ENCODE measurements around the gene RAET1G. TPM values are rescaled to one million over a fixed set of nuclear protein-coding genes. Genes with fewer than 3 reads are reported as not detected.

RAET1G gene
- total RNA-seq, 1 donor from 2014 or later: not detected

DNA sequence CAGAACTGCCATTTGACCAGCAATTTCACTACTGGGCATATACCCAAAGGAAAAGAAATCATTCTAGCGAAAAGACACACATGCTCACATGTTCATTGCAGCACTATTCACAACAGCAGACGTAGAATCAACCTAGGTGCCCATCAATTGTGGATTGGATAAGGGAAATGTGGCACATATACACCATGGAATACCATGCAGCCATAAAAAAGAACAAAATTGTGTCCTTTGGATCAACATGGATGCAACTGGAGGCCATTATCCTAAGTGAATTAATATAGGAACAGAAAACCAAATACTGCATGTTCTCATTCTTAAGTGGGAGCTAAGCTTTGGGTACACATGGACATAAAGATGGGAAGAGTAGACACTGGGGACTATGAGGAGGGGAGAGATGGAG lies 41.1 kb downstream of the RAET1G start:
- intact Hi-C loops (cut with micrococcal nuclease): no loop called here
- H3K27me3 Mint-ChIP-seq: peaks cover 47% of the 10 kb centered on the region
- no peaks in the 10 kb centered on the region for H3K36me3 Mint-ChIP-seq (ENCODE audit: low read depth)
- no peak overlapping the region for H3K27ac Mint-ChIP-seq
- no peaks in the 10 kb centered on the region for H3K4me1 Mint-ChIP-seq
- H3K4me3 Mint-ChIP-seq: no peak overlapping the region
- no peak for DNase-seq
- H3K9me3 Mint-ChIP-seq: no peaks in the 10 kb centered on the region

DNA sequence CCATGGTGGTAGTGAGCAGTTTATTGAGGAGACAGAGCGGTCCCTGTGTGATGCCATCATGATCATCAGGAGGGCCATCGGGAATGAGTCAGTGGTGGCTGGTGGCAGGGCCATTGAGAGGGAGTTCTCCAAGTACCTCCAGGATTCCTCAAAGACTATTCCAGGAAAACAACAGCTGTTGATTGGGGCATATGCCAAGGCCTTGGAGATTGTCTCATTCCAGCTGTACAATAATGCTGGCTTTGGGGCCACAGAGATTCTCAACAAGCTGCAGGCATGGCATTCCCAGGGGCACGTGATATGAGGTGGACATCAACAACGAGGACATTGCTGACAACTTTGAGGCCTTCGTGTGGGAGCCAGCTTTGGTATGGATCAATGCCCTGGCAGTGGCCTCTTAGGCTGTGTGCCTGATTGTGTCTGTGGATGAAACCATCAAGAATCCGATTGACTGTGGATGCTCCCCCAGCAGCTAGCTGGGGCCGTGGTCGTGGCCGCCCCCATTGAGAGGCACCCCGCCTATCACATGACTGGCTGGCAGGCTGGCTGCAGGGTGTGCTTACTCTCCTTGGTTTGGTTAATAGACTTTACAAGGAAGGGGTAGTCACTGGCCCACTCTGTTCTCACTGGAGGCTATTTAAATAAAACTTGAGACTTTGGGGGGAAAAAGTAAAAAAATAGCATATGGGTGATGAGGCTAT lies 41.7 kb downstream of the RAET1G start:
- Mint-ChIP-seq H3K36me3 (ENCODE audit: low read depth) (no peaks in the 10 kb centered on the region), H3K4me1 (no peaks in the 10 kb centered on the region), H3K27ac (no peak overlapping the region), H3K9me3 (no peaks in the 10 kb centered on the region), H3K27me3 (peaks cover 48% of the 10 kb centered on the region), H3K4me3 (no peak overlapping the region)
- intact Hi-C loops (cut with micrococcal nuclease): no loop called here
- no peak for DNase-seq

DNA sequence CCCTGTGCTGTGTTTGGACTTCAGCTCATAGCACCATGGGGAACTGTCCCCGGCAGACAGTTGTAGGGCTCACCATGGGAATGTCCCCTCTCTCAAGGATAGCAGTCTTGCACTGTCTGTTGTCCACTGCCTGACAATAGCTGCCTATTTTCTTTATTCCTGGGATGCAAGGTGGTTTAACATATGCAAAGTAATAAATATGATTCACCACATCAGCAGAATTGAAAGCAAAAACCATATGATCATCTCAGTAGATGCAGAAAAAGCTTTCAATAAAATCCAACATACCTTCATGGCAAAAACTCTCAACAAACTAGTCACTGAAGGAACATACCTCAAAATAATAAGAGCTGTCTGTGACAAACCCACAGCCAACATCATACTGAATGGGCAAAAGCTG lies 45.3 kb downstream of the RAET1G start:
- intact Hi-C loops (cut with micrococcal nuclease): no loop called here
- H3K4me1 Mint-ChIP-seq: no peaks in the 10 kb centered on the region

DNA sequence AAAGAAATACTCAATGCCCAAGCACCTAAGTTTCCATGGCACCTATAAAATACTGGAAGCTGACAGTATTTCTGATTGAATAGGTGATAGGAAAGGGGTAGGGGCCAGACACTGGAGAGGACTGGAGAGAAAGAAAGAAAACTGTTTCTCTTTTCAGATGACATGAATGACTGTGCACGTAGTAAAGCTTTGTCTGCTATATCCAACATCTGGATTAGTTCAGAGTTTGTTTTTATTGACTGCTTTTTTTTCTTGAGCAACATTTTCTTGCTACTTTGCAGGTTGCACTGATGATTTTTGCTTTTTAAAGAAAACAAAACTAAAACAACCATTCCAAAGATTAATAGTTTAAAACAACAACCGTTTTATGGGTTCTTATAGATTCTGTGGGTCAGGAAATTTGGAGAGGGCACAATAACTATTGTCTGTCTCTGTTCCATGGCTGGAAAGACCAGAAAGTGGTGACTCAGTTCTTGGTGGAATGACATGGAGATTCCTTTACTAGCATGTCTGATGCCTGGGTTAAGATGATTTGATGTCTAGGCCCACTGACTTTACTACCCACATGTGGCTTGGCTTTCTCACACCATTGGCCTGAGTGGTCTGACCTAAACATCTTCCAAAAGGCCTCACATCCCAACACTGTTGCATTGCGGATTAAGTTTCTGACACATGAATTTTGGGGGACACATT lies 46.5 kb downstream of the RAET1G start:
- H3K4me1 Mint-ChIP-seq: no peaks in the 10 kb centered on the region
- H3K27ac Mint-ChIP-seq: no peak overlapping the region
- no peaks in the 10 kb centered on the region for H3K9me3 Mint-ChIP-seq
- intact Hi-C loops (cut with micrococcal nuclease): no loop called here
- no peak for DNase-seq
- H3K36me3 Mint-ChIP-seq (ENCODE audit: low read depth): no peaks in the 10 kb centered on the region
- peaks cover 62% of the 10 kb centered on the region for H3K27me3 Mint-ChIP-seq
- H3K4me3 Mint-ChIP-seq: no peak overlapping the region

More for the DNA sequence above, 45.3 kb downstream of the RAET1G start:
- Mint-ChIP-seq H3K36me3 (ENCODE audit: low read depth) (no peaks in the 10 kb centered on the region), H3K4me3 (no peak overlapping the region), H3K27ac (no peak overlapping the region), H3K27me3 (peaks cover 61% of the 10 kb centered on the region), H3K9me3 (no peaks in the 10 kb centered on the region)
- no peak for DNase-seq

DNA sequence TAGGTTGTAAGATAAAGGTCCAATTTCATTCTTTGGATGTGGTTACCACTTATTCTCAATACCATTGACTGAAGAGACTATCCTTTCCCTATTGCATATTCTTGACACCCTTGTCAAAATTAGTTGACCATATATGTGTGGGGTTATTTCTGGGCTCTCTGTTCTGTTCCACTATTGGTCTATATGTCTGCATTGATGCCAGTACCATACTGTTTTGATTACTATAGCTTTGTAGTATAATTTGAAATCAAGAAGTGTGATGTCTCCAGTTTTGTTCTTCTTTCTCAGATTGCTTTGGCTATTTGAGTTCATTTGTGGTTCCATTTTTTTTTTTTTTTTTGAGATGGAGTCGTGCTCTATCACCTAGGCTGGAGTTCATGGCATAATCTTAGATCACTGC lies 50.7 kb downstream of the RAET1G start:
- Mint-ChIP-seq H3K36me3 (ENCODE audit: low read depth) (no peaks in the 10 kb centered on the region), H3K27me3 (peaks cover 52% of the 10 kb centered on the region)

DNA sequence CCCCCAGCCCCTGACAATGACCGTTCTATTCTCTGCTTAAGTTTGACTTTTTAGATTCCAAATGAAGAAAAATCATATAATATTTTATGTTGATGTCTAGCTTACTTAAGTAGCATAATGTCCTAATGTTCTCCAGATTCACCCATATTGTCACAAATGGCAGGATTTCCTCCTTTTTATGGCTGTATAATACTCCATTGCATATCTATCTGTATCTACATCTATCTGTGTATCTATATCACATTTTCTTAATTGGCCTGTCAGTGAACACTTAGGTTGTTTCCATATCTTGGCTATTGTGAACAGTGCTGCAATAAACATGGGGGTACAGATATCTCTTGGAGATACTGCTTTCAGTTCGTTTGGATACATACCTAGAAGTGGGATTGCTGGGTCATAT lies 51.7 kb downstream of the RAET1G start:
- Mint-ChIP-seq H3K27me3 (peaks cover 50% of the 10 kb centered on the region), H3K9me3 (no peaks in the 10 kb centered on the region), H3K27ac (no peak overlapping the region), H3K4me3 (no peak overlapping the region), H3K4me1 (peaks cover 5% of the 10 kb centered on the region), H3K36me3 (ENCODE audit: low read depth) (no peaks in the 10 kb centered on the region)
- intact Hi-C loops (cut with micrococcal nuclease): no loop called here
- DNase-seq: no peak

More for the DNA sequence above, 50.7 kb downstream of the RAET1G start:
- H3K9me3 Mint-ChIP-seq: no peaks in the 10 kb centered on the region
- peaks cover 2% of the 10 kb centered on the region for H3K4me1 Mint-ChIP-seq
- no peak for DNase-seq
- no peak overlapping the region for H3K27ac Mint-ChIP-seq
- intact Hi-C loops (cut with micrococcal nuclease): no loop called here
- H3K4me3 Mint-ChIP-seq: no peak overlapping the region

DNA sequence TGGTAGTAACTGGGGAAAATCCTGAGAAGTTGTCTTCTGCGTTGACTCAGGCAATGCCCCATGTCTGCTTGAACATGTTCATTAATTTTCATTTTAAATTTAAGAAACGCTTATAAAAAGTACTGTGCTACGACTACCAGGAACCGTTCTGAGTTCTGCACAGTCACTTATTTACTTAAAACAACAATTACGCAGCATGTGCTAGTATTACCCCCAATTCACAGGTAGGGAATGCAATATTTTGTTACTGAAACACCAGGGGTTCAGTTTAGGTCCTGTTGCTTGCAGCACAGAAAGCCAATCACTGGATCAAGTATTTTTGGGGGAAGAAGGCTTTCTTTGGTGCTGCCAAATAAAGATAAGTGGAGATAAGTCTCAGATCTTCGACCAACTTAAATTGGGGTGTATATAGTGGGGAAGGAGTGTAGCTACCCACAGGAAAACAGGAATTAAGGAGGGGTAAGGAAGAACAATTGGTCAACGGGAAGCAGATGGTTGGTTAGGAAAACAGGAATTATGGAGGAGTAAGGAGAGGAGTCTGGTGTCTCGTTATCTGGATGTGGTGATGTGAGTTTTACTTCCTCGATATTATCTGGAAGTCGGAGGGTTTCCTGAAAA lies 53.5 kb downstream of the RAET1G start:
- intact Hi-C loops (cut with micrococcal nuclease): no loop called here
- no peaks in the 10 kb centered on the region for H3K36me3 Mint-ChIP-seq (ENCODE audit: low read depth)
- no peaks in the 10 kb centered on the region for H3K9me3 Mint-ChIP-seq
- DNase-seq: no peak
- peaks cover 10% of the 10 kb centered on the region for H3K4me1 Mint-ChIP-seq
- no peak overlapping the region for H3K27ac Mint-ChIP-seq
- H3K27me3 Mint-ChIP-seq: peaks cover 50% of the 10 kb centered on the region
- no peak overlapping the region for H3K4me3 Mint-ChIP-seq

DNA sequence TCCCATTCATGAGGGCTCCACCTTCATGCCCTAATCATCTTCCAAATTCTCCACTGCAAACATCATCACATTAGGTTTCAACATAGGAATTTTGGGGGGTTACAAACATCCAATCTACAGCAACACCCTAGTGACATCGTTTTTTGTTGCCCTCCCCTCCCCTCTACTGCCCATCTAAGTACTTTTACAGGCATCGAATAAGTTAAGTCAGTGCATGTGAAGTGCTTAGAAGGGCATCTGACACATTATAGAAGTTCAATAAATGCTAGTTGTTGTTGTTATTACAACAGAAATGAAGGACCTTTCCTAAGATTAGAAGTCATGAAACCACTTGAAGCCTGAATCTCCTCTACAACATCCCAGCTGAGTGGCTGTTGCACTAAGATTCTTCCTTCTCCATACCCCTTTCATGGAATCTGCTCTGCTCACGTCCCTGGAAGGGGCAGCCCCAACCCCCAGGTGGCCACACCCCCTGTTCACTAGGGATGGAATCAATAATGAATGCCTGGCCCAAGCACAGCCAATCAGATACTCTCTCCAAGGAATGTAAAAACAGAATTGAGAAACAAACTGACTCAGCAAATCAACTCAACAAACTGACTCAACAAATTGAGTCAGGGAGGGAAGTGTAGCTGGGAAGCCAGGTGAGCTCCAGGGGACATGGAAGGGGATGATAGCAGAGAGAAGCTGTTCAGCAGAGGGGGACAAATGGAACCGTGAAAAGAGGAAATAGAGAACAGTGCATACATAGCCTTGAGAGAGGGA lies 54.9 kb downstream of the RAET1G start:
- H3K4me1 Mint-ChIP-seq: peaks cover 10% of the 10 kb centered on the region
- no peaks in the 10 kb centered on the region for H3K9me3 Mint-ChIP-seq
- no peak for DNase-seq
- intact Hi-C loops (cut with micrococcal nuclease): no loop called here
- H3K27ac Mint-ChIP-seq: no peak overlapping the region
- no peaks in the 10 kb centered on the region for H3K36me3 Mint-ChIP-seq (ENCODE audit: low read depth)
- peaks cover 39% of the 10 kb centered on the region for H3K27me3 Mint-ChIP-seq
- no peak overlapping the region for H3K4me3 Mint-ChIP-seq

Other genes starting within 250 kb of the RAET1G start
- 31.8 and 33.7 TPM in 2 replicates for gene LATS1, start 205.0 kb downstream of the RAET1G start, total RNA-seq
- 78.9 and 93.7 TPM in 2 replicates for gene NUP43, start 176.6 kb downstream of the RAET1G start, total RNA-seq
- 98.0 and 101 TPM in 2 replicates for gene PCMT1, start 173.4 kb downstream of the RAET1G start, total RNA-seq
- gene LRP11, start 58.8 kb downstream of the RAET1G start, total RNA-seq: 3.7 TPM in 2 replicates
- gene RAET1E, start 25.0 kb downstream of the RAET1G start, total RNA-seq: not detected in 2 replicates
- gene ULBP2, start 18.9 kb upstream of the RAET1G start, total RNA-seq: 0.40 and 0.47 TPM in 2 replicates
- 0.49 and 0.76 TPM in 2 replicates for gene ULBP1, start 40.8 kb upstream of the RAET1G start, total RNA-seq
- not detected in 2 replicates for gene RAET1L, start 102.4 kb upstream of the RAET1G start, total RNA-seq
- gene ULBP3, start 146.0 kb upstream of the RAET1G start, total RNA-seq: 0.47 and 0.57 TPM in 2 replicates
- gene PPP1R14C, start 219.9 kb upstream of the RAET1G start, total RNA-seq: 0.19 and 0.21 TPM in 2 replicates

All from activated CD4-positive, alpha-beta T cell treated with anti-CD3 and anti-CD28 coated beads, Interleukin-2, amount 10 ng/mL, durations not matched to agents 24 days and 14 days (primary cell).